Measurements from ENCODE around the gene HNRNPDL.

DNA sequence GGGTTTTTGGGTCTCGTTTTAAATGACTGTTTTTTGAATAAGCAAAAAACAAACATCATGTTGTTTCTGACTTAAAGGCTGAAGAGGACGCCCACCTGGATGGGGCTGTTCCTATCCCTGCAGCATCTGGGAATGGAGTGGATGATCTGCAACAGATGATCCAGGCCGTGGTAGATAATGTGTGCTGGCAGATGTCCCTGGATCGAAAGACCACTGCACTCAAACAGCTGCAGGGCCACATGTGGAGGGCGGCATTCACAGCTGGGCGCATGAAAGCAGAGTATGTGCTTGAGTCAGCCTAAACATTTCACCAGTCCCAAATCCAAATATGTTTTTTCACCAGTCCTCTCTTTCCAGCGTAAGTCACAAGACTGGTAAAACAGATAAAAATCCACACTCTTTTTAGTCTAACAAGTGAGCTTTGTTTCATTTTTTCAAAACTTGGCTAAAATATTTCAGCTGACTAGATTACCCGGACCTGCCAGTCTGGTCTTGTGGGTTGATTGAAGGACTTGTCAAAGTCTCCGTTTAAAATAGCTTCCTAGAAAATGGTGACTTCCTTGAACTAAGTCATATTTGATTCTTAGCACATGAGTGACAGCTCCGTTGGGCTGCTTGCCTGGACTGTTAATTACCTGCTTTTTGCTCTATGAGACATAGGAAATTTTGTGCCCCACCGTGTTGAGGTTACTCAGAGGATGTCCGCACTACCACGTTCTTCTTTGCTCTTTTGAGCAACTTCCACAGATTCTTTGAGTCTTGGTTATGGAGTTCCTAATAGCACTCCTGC is 20.9 kb upstream of the HNRNPDL start:
- TF ChIP-seq SUZ12 (IDR thresholded peaks at IDR 0.05; ENCODE audit: extremely low read depth, insufficient read depth, insufficient read length) (no peak), ZNF274 (IDR thresholded peaks at IDR 0.05; ENCODE audit: low read depth, low read length) (no peak), YY1 (IDR thresholded peaks at IDR 0.05; ENCODE audit: insufficient read depth, insufficient read length) (no peak)
